HG03439 (cell line): Measurements from ENCODE around the gene HMG20B.
"Not testable (repeated sequence)": the region's sequence is repeated elsewhere in the genome, so short reads cannot be mapped to it uniquely, and the experiment has no call there.

Source experiments
- ATAC-seq: cut with Tn5 transposase; IDR thresholded peaks from one replicate; pipeline ENCODE4 v1.9.1; 2021; ENCODE audit warnings: mild to moderate bottlenecking, moderate library complexity; ENCODE audit not compliant: unreplicated experiment

The HMG20B gene

GRCh38 chr19:3554254-3555083 is 18.3 kb upstream of the HMG20B start:
- ATAC-seq, result no peak

GRCh38 chr19:3555653-3556422 is 16.9 kb upstream of the HMG20B start:
- ATAC-seq, result no peak

GRCh38 chr19:3556423-3556977 is 16.2 kb upstream of the HMG20B start:
- ATAC-seq, result no peak

GRCh38 chr19:3556978-3557460 is 15.7 kb upstream of the HMG20B start:
- peak; percentile 6 for ATAC-seq

GRCh38 chr19:3557461-3558248 is 15.1 kb upstream of the HMG20B start, which contains the start of gene MFSD12:
MFSD12 (minus strand) TSS chr19:3557586; CDS start chr19:3557403, 183 bp downstream.
- peak; percentile 75 for ATAC-seq

- ATAC-seq, result no peak
Measured at GRCh38 chr19:3563709-3564524, 8.8 kb upstream of the HMG20B start.

- no peak for ATAC-seq
Measured at GRCh38 chr19:3565139-3565538, 7.6 kb upstream of the HMG20B start.

GRCh38 chr19:3570042-3570441 is 2.7 kb upstream of the HMG20B start:
- not testable (repeated sequence) for ATAC-seq

GRCh38 chr19:3570606-3571011 is 2.1 kb upstream of the HMG20B start:
- no peak for ATAC-seq

- ATAC-seq, result peak; percentile 88
Measured at GRCh38 chr19:3572132-3572854, 451 bp upstream of the HMG20B start.

GRCh38 chr19:3573162-3573857 is 566 bp downstream of the HMG20B start:
- ATAC-seq, result no peak

- peak; percentile 30 for ATAC-seq
Measured at GRCh38 chr19:3573858-3574637, 1.3 kb downstream of the HMG20B start.

- no peak for ATAC-seq
Measured at GRCh38 chr19:3575260-3575741, 2.6 kb downstream of the HMG20B start.

- ATAC-seq, result no peak
Measured at GRCh38 chr19:3575949-3576673, 3.4 kb downstream of the HMG20B start.

GRCh38 chr19:3576696-3577443 is 4.1 kb downstream of the HMG20B start:
- no peak for ATAC-seq

- no peak for ATAC-seq
Measured at GRCh38 chr19:3577723-3578344, 5.1 kb downstream of the HMG20B start.
